ENCODE results near the gene NUDT13. TPM values are rescaled to one million over a fixed set of nuclear protein-coding genes. Genes with fewer than 3 reads are reported as not detected.

NUDT13 gene
- total and polyA plus RNA-seq, 2 of the 4 experiments (the other 2 are of a cell fraction) = 0.90 to 1.7 TPM

GRCh38 chr10:73126343-73126742 lies 16.1 kb downstream of the NUDT13 start:
- Histone ChIP-seq H3K4ac (ENCODE audit: low read depth, low read length) (no peak overlapping the region), H3K18ac (ENCODE audit: low read depth, low read length) (no peak overlapping the region), H4K20me1 (ENCODE audit: insufficient read depth, low read length) (no peaks in the 10 kb centered on the region), H4K91ac (ENCODE audit: insufficient read depth, low read depth, low read length) (no peak overlapping the region), H2BK5ac (ENCODE audit: low read depth, low read length, poor library complexity, severe bottlenecking) (no peak overlapping the region), H3K4me3 (ENCODE audit: insufficient read depth, low read depth, low read length) (no peak overlapping the region), H3K14ac (replicated peaks; ENCODE audit: low read depth, low read length) (no peak overlapping the region), H4K8ac (ENCODE audit: low read depth in 2 of 2, low read length in 2 of 2) (no peak overlapping the region), H3K56ac (ENCODE audit: extremely low read depth, insufficient read depth, low read length) (no peak overlapping the region), H2BK15ac (ENCODE audit: low read depth, low read length) (no peak overlapping the region), H2AFZ (replicated peaks; ENCODE audit: low read length, poor library complexity) (no peak overlapping the region), H3K9ac (ENCODE audit: low read depth, low read length) (no peak overlapping the region), H3K23ac (ENCODE audit: low read depth, low read length) (no peak overlapping the region), H3K9me3 (ENCODE audit: control insufficient read depth, insufficient read depth, low read length) (no peaks in the 10 kb centered on the region), H4K5ac (ENCODE audit: low read depth, low read length) (no peak overlapping the region), H3K79me1 (ENCODE audit: low read depth in 1 of 2, low read length in 2 of 2) (peaks cover 4 to 16% of the 10 kb centered on the region in 2 experiments; a peak in 3 of 4 replicates), H2BK120ac (ENCODE audit: low read depth, low read length) (no peak overlapping the region), H2AK9ac (replicated peaks; ENCODE audit: low read depth, low read length, poor library complexity) (no peak overlapping the region), H3K9me1 (ENCODE audit: insufficient read depth, low read length) (peaks cover 13% of the 10 kb centered on the region), H3K27me3 (ENCODE audit: control insufficient read depth, insufficient read depth, low read length) (no peaks in the 10 kb centered on the region), H2AK5ac (ENCODE audit: low read depth, low read length) (no peak overlapping the region), H3K27ac (ENCODE audit: insufficient read depth, low read length) (no peak overlapping the region), H3K4me2 (ENCODE audit: low read depth, low read length) (no peak overlapping the region), H3K36me3 (ENCODE audit: control insufficient read depth, insufficient read depth, low read length) (peaks cover 19% of the 10 kb centered on the region), H2BK20ac (ENCODE audit: low read depth, low read length) (no peak overlapping the region), H3K4me1 (ENCODE audit: control insufficient read depth, insufficient read depth, low read length) (0 out of 2 replicates have a peak, but pooled peaks cover 1% of the 10 kb centered on the region)
- POLR2A ChIA-PET (ENCODE audit: unreplicated experiment) = no interaction called here
- no peak for TF ChIP-seq RAD21 (IDR thresholded peaks at IDR 0.05; ENCODE audit: low read length)
- TF ChIP-seq FOS (IDR thresholded peaks at IDR 0.05; ENCODE audit: low read depth, low read length) = no peak
- no peak for TF ChIP-seq RFX5 (IDR thresholded peaks at IDR 0.05; ENCODE audit: low read depth, low read length)
- TF ChIP-seq MAZ (IDR thresholded peaks at IDR 0.05; ENCODE audit: borderline replicate concordance, low read depth, low read length) = no peak
- intact Hi-C loops (cut with micrococcal nuclease) (no loop called here), in situ Hi-C loops (cut with MboI; ENCODE audit: low sequenced_read_pairs) (no loop called here), dilution Hi-C loops (cut with HindIII; ENCODE audit: low sequenced_read_pairs, unreplicated experiment) (no loop called here)
- no TSS peak for BruUV-seq (replicated peaks)
- CTCF ChIA-PET = no interaction called here
- DNase-seq = no peak
- ATAC-seq (ENCODE audit: low read depth) = no peak
- no CpG with 5 or more reads among the region's 2 CpGs for WGBS, 2 experiments (ENCODE audit: extremely low coverage in 2 of 2, insufficient read length in 1 of 2)
